T-helper 9 cell (primary cell): ENCODE results near the gene CD40.

ENCODE experiments used
- DNase-seq: peaks from one replicate; pipeline ENCODE4 v3.0.0-alpha.2; 2020

Gene CD40

DNA sequence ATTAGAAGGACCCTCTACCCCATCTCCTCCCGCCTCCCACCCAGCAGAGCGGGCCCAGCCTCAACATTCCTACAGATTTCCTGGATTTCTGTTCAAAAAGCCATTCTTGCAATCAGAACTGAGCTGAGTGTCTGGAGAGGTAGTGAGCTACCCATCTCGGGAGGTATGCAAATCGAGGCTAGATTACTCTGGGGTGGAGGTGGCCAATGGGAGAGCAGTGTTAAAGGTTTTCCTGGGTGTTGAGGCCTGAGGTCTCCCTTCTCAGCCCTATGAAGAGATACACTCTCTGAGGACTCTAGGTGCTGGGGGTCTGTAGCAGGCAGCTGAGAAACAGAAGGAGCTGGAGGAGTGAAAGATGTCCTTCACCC, 57.0 kb downstream of the CD40 start:
- DNase-seq: no peak

- no peak for DNase-seq
These were observed 58.7 kb downstream of the CD40 start for GRCh38 chr20:46176739-46177378.

- DNase-seq: no peak
These were observed 59.7 kb downstream of the CD40 start for GRCh38 chr20:46177768-46178167.

DNA sequence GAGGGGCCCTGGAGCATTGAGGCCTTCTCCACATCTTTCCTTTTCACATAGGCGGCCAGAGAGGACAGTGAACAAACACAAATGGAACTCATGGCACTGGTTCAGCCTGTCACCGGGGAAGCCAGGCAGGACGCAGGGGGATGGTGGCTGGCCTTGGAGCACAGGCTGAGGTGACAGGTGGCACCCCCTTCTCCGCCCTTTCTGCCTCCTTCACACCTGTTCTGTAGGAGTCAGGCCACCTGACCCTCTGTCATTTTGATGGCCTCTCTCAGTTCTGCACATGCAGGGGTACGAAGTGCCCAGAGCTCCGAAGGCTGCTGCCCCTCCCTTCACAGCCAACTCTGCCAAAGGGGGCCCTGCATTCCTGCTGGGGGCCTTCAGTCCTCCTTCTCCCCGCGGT, 60.8 kb downstream of the CD40 start:
- no peak for DNase-seq
